Common myeloid progenitor, CD34-positive (primary cell): ENCODE data around the gene TMEM80.

Experiments used
- CTCF ChIA-PET: fragments of 350-600 bp; sonication (Branson Sonifier 250); formaldehyde crosslinking; loops from one replicate; lab custom pipeline; 2021; ENCODE audit warnings: antibody characterized with exemption; lab: Charles Lee
- POLR2A ChIA-PET: fragments of 350-600 bp; sonication (Branson Sonifier 250); formaldehyde crosslinking; loops from one replicate; lab custom pipeline; 2021; ENCODE audit warnings: antibody characterized with exemption; lab: Charles Lee
- DNase-seq, 3 donors: peaks; one replicate each; pipeline versions ENCODE4 v3.0.0 to v3.0.0-alpha.2; 2013
- H3K27ac ChIP-seq, 2 experiments: 1 replicate in 1 of 2; 2 replicates in 1 of 2; pipeline ENCODE4 v1.7.0; 2013; ENCODE audit warnings: inconsistent platforms in 2 of 2, low read length in 2 of 2, mild to moderate bottlenecking in 2 of 2, low read depth in 1 of 2, moderate library complexity in 1 of 2; ENCODE audit not compliant: severe bottlenecking in 2 of 2, insufficient read depth in 1 of 2, poor library complexity in 1 of 2
- H3K27me3 ChIP-seq, 5 experiments: replicated peaks in 2 of 5; 1 replicate in 3 of 5; 2 replicates in 2 of 5; pipeline versions ENCODE4 v1.6.1 to v1.7.0; 2013; ENCODE audit warnings: low read length in 4 of 5, mild to moderate bottlenecking in 2 of 5, moderate library complexity in 2 of 5, inconsistent platforms in 1 of 5; ENCODE audit not compliant: insufficient read depth in 5 of 5, control insufficient read depth in 4 of 5
- H3K36me3 ChIP-seq, 4 experiments: 1 replicate in 2 of 4; 2 replicates in 2 of 4; pipeline versions ENCODE4 v1.6.1 to v1.7.0; 2013; ENCODE audit warnings: low read length in 3 of 4, control low read depth in 1 of 4, mild to moderate bottlenecking in 1 of 4; ENCODE audit not compliant: control insufficient read depth in 4 of 4, insufficient read depth in 4 of 4
- H3K4me1 ChIP-seq, 4 experiments: 1 replicate in 3 of 4; 2 replicates in 1 of 4; pipeline versions ENCODE4 v1.6.1 to v1.7.1; 2013; ENCODE audit warnings: low read length in 3 of 4, mild to moderate bottlenecking in 3 of 4, control low read depth in 1 of 4, inconsistent platforms in 1 of 4, moderate library complexity in 1 of 4; ENCODE audit not compliant: control insufficient read depth in 4 of 4, insufficient read depth in 4 of 4; ENCODE audit errors: control extremely low read depth in 1 of 4
- H3K4me3 ChIP-seq, 7 experiments: 1 replicate in 4 of 7; 2 replicates in 3 of 7; pipeline versions ENCODE4 v1.5.1 to v1.7.0; 2013; ENCODE audit warnings: mild to moderate bottlenecking in 7 of 7, low read length in 6 of 7, moderate library complexity in 6 of 7, inconsistent platforms in 2 of 7, low read depth in 2 of 7, control low read depth in 1 of 7; ENCODE audit not compliant: insufficient read depth in 4 of 7, control insufficient read depth in 1 of 7; ENCODE audit errors: extremely low read depth in 1 of 7
- H3K9me3 ChIP-seq, 5 experiments: 1 replicate in 4 of 5; 2 replicates in 1 of 5; pipeline versions ENCODE4 v1.6.1 to v1.7.1; 2013; ENCODE audit warnings: low read length in 4 of 5, mild to moderate bottlenecking in 2 of 5, inconsistent platforms in 1 of 5, low read depth in 1 of 5, moderate library complexity in 1 of 5; ENCODE audit not compliant: control insufficient read depth in 4 of 5, insufficient read depth in 2 of 5; ENCODE audit errors: control extremely low read depth in 1 of 5
- WGBS: methylation state at CpG from one replicate; pipeline ENCODE4 v1.1.5; 2013; ENCODE audit not compliant: insufficient coverage; 5-methylcytosine and 5-hydroxymethylcytosine counted together

TMEM80 gene

DNA sequence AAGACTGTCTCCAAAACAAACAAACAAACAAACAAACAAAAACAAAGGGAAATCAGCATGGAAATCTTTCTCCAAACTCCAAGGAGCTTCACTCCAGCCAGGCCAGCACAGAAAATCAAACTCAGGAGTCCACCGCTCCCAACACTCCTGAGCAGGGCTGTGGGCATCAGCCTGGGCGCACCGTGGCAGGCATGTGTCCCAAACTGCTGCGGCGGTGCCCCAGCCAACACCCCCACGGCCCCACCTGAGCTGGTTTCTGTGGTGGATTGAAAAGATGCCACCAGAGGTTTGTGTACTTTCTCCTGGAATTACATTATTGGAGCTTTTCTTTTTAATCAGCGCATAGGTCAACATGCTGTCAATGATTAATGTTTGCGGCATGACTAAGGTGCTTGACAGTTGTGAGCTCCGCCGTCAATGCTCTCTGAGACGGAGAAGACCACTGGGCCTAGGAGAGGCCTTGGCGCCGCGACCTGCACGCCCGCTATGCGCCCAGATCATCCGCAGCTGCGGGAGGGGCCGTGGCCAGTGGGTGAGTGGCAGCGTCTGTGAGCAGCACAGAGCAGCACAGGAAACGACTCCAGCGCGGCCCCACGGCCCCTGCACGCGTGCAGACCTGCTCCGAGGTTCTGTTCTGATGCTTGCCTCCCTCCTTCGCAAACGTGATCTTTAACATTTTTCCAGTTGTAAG lies 40.4 kb upstream of the TMEM80 start:
- H3K27ac ChIP-seq = no peak overlapping the region
- H3K36me3 ChIP-seq = peaks cover 0 to 58% (median 37%) of the 10 kb centered on the region in 4 experiments
- H3K4me3 ChIP-seq = no peak overlapping the region
- no peaks in the 10 kb centered on the region for H3K4me1 ChIP-seq
- ChIA-PET POLR2A (no interaction called here), CTCF (interaction anchor here (1.2 to 1.4 kb wide), 2 partner anchors 9 to 15 kb away, joined by 3 read pairs; no protein-coding TSS in a partner anchor)
- H3K9me3 ChIP-seq = no peaks in the 10 kb centered on the region
- no peaks in the 10 kb centered on the region for H3K27me3 ChIP-seq
- 95% methylated on average over 28 of the region's 30 CpGs for WGBS
- DNase-seq = no peak

DNA sequence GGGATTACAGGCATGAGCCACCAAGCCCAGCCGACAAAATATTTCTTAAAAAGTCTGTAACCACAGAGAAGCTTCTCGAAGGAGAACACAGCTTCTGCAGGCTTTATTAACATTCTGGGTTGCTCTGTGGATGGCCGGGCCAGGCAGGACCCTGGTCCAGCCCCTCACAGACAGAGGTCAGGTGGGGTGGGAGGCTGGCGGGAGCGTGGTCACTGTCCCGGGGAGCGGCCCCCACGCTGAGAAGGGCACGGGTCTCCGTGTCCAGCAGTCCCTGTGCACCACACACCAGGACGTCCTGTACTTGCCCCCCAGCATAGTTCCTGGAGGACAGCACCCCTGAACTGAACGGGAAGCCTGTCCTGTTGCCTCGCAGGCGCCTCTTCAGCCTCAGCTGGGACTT lies 39.2 kb upstream of the TMEM80 start:
- DNase-seq = no peak
- 95% methylated on average over 13 of the region's 14 CpGs for WGBS
- no peak overlapping the region for H3K4me3 ChIP-seq
- no peaks in the 10 kb centered on the region for H3K9me3 ChIP-seq
- CTCF ChIA-PET = interaction anchor here (1.0 to 1.2 kb wide), 2 partner anchors 10 to 110 kb away, joined by 3 read pairs; no protein-coding TSS in a partner anchor
- no peaks in the 10 kb centered on the region for H3K27me3 ChIP-seq
- H3K36me3 ChIP-seq = peaks cover 0 to 61% (median 39%) of the 10 kb centered on the region in 4 experiments
- POLR2A ChIA-PET = interaction anchor here (0.6 kb wide), 1 partner anchor 441 kb away, joined by 3 read pairs; no protein-coding TSS in a partner anchor
- H3K4me1 ChIP-seq = no peaks in the 10 kb centered on the region
- no peak overlapping the region for H3K27ac ChIP-seq

- DNase-seq = no peak
- Histone ChIP-seq H3K27me3 (no peaks in the 10 kb centered on the region), H3K4me1 (no peaks in the 10 kb centered on the region), H3K27ac (no peak overlapping the region), H3K36me3 (peaks cover 0 to 66% (median 41%) of the 10 kb centered on the region in 4 experiments), H3K4me3 (no peak overlapping the region), H3K9me3 (no peaks in the 10 kb centered on the region)
- ChIA-PET POLR2A (no interaction called here), CTCF (interaction anchor here (1.0 kb wide), 1 partner anchor 109 kb away, joined by 3 read pairs; no protein-coding TSS in a partner anchor)
- 89% methylated on average over 3 of the region's 7 CpGs for WGBS
Measured at GRCh38 chr11:656866-657265, 38.8 kb upstream of the TMEM80 start.

- CTCF ChIA-PET = interaction anchor here (1.0 kb wide), 1 partner anchor 106 kb away, joined by 4 read pairs; no protein-coding TSS in a partner anchor
Measured at GRCh38 chr11:657691-658126, 37.9 kb upstream of the TMEM80 start.

DNA sequence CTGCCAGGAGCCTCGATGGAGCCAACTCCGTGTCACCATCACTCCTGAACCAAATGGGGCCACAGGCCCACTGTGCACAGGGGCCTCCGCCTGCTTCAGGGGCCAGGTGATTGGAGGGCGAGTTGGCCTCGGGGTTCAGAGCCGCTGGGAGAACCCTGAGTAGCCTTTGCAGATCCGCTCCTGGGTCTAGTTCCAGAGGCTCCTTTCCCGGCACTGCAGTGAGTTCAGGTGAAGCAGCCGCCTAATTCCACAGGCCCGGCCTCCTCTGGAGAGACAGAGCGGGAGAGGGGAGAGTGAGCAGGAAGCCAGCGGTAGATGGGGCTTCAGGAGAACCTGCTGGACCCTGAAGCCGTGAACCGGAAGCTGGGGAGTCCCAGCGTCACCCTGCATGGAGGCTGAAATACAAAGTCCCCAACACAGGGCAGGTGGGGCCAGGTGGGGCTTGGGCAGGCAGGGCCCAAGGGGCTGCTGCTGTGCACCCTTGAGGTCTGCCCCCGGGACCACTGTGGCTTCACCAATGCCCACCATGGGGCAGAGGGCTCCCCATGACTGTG lies 36.0 kb upstream of the TMEM80 start:
- POLR2A ChIA-PET = no interaction called here
- H3K4me1 ChIP-seq = no peaks in the 10 kb centered on the region
- no peak for DNase-seq
- peaks cover 3 to 74% (median 38%) of the 10 kb centered on the region in 4 experiments for H3K36me3 ChIP-seq
- WGBS = 96% methylated on average over 16 of the region's 16 CpGs
- no peaks in the 10 kb centered on the region for H3K9me3 ChIP-seq
- no peak overlapping the region for H3K27ac ChIP-seq
- H3K4me3 ChIP-seq = no peak overlapping the region
- CTCF ChIA-PET = interaction anchor here (1.6 to 3.3 kb wide), 3 partner anchors 63 to 106 kb away, joined by 4 to 22 read pairs (median 19); no protein-coding TSS in a partner anchor
- H3K27me3 ChIP-seq = no peaks in the 10 kb centered on the region

More at GRCh38 chr11:657691-658126, 37.9 kb upstream of the TMEM80 start:
- Histone ChIP-seq H3K27me3 (no peaks in the 10 kb centered on the region), H3K4me3 (no peak overlapping the region), H3K4me1 (no peaks in the 10 kb centered on the region), H3K36me3 (peaks cover 0 to 72% (median 42%) of the 10 kb centered on the region in 4 experiments), H3K27ac (no peak overlapping the region), H3K9me3 (no peaks in the 10 kb centered on the region)
- DNase-seq = no peak
- 92% methylated on average over 12 of the region's 14 CpGs for WGBS
- POLR2A ChIA-PET = no interaction called here

DNA sequence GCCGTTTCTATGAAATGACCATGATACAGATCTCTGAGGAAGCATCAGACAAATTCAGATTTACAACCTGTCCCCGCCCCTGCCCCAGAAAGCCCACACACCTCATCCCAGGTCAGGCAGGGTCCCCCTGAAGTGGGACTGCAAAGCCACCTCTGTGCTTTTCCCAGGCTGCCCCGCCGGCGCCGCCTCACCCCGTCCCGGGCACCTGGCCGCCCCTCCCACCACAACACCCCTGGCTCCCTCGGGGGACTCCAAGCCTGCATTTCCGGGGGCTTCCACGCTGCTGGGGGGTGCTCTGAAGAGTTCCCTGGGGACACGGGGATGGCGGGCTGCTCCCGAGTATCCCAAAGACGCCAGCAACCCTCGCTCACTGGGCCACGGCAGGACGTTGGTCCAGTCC lies 35.3 kb upstream of the TMEM80 start:
- WGBS = 96% methylated on average over 19 of the region's 19 CpGs

More for the DNA sequence above, 35.3 kb upstream of the TMEM80 start:
- no peaks in the 10 kb centered on the region for H3K4me1 ChIP-seq
- POLR2A ChIA-PET = no interaction called here
- no peak overlapping the region for H3K4me3 ChIP-seq
- H3K9me3 ChIP-seq = no peaks in the 10 kb centered on the region
- peaks cover 3 to 72% (median 39%) of the 10 kb centered on the region in 4 experiments for H3K36me3 ChIP-seq
- DNase-seq = no peak
- CTCF ChIA-PET = interaction anchor here (1.1 to 3.3 kb wide), 7 partner anchors 18 to 105 kb away, joined by 3 to 22 read pairs (median 4); partner anchors contain the start of gene DEAF1
- H3K27me3 ChIP-seq = no peaks in the 10 kb centered on the region
- H3K27ac ChIP-seq = no peak overlapping the region
